K562 (cell line): ENCODE data around the gene GRB10. TPM values are rescaled to one million over a fixed set of nuclear protein-coding genes. Genes with fewer than 3 reads are reported as not detected.
"Not testable (repeated sequence)": the region's sequence is repeated elsewhere in the genome, so short reads cannot be mapped to it uniquely, and the experiment has no call there.

Experiments used
- ATAC-seq: fragments of 200-7000 bp; cut with Tn5 transposase; 3 replicates; pipeline ENCODE4 v1.9.1; 2020; ENCODE audit warnings: moderate library complexity
- BruUV-seq: library from RNA; stranded (reverse); fragments of 400-500 nt; replicated peaks from 2 replicates; lab custom pipeline; 2021; lab: Mats Ljungman, UMichigan
- CTCF ChIA-PET: fragments of 300-600 bp; formaldehyde crosslinking; extraction: SDS; loops from one replicate; lab custom pipeline; 2021; ENCODE audit warnings: low intra/inter-chr PET ratio; lab: Yijun Ruan, JAX
- POLR2A ChIA-PET: fragments of 300-600, 350-650 bp; sonication (Branson Sonifier 250); formaldehyde crosslinking; extraction: SDS; loops from one replicate; lab custom pipeline; 2021; ENCODE audit warnings: antibody characterized with exemption, inconsistent platforms; lab: Yijun Ruan, JAX
- DNase-seq, 4 experiments: peaks; one replicate each; pipeline versions ENCODE4 v3.0.0 to v3.0.0-alpha.2; 2011 to 2018; ENCODE audit warnings: low spot score in 3 of 4, mixed read lengths in 3 of 4; ENCODE audit errors: extremely low read depth in 1 of 4
- FAIRE-seq: peaks from 2 replicates; lab custom pipeline; 2011; peaks lifted over from hg19 to GRCh38; lab: Jason Lieb, UNC
- H2AFZ ChIP-seq: 2 replicates; pipeline ENCODE4 v1.6.0; 2011; ENCODE audit warnings: low read depth, low read length, control low read depth, inconsistent platforms
- H3K27ac ChIP-seq: fragments of 200-600 bp; 3 replicates; pipeline ENCODE4 v1.8.0; 2011; ENCODE audit warnings: low read depth, mild to moderate bottlenecking, control low read depth, inconsistent platforms, low read length, moderate library complexity, mixed read lengths; ENCODE audit errors: extremely low read depth
- H3K27me3 ChIP-seq, 2 experiments: fragments of 300-600 bp in 1 of 2; 2 replicates in 1 of 2; 3 replicates in 1 of 2; pipeline versions ENCODE4 v1.6.0 to v1.8.0; 2011; ENCODE audit warnings: inconsistent platforms in 2 of 2, low read length in 2 of 2, mild to moderate bottlenecking in 1 of 2, mixed read lengths in 1 of 2, moderate library complexity in 1 of 2; ENCODE audit not compliant: control insufficient read depth in 2 of 2, insufficient read depth in 2 of 2
- H3K36me3 ChIP-seq: fragments of 300-600 bp; 3 replicates; pipeline ENCODE4 v1.8.0; 2011; ENCODE audit warnings: mild to moderate bottlenecking, low read length, inconsistent platforms; ENCODE audit not compliant: control insufficient read depth, insufficient read depth
- H3K4me1 ChIP-seq, 2 experiments: fragments of 200-600 bp in 1 of 2; replicated peaks in 1 of 2; 2 replicates in 1 of 2; 3 replicates in 1 of 2; pipeline versions ENCODE4 v1.5.1 to v1.8.0; 2011; ENCODE audit warnings: inconsistent platforms in 2 of 2, low read length in 2 of 2, mild to moderate bottlenecking in 1 of 2, mixed read lengths in 1 of 2, moderate library complexity in 1 of 2; ENCODE audit not compliant: control insufficient read depth in 2 of 2, insufficient read depth in 2 of 2
- H3K4me2 ChIP-seq: 2 replicates; pipeline ENCODE4 v1.6.1; 2011; ENCODE audit warnings: low read length, control low read depth, inconsistent platforms, mixed read lengths; ENCODE audit not compliant: insufficient read depth
- H3K4me3 ChIP-seq: fragments of 200-600 bp; sonication (generic), shearing (Covaris generic); 2 replicates; pipeline ENCODE4 v1.5.1; 2016; ENCODE audit warnings: control low read depth, inconsistent platforms
- H3K79me2 ChIP-seq: fragments of 200-600 bp; 3 replicates; pipeline ENCODE4 v1.8.0; 2011; ENCODE audit warnings: low read length, inconsistent platforms; ENCODE audit not compliant: control insufficient read depth, insufficient read depth
- H3K9ac ChIP-seq, 2 experiments: 2 replicates each; pipeline versions ENCODE4 v1.6.0 to v1.6.1; 2011; ENCODE audit warnings: low read depth in 2 of 2, low read length in 2 of 2, control low read depth in 1 of 2, inconsistent platforms in 1 of 2, mild to moderate bottlenecking in 1 of 2, mixed read lengths in 1 of 2; ENCODE audit not compliant: insufficient read depth in 1 of 2
- H3K9me1 ChIP-seq: one replicate; pipeline ENCODE4 v1.6.0; 2011; ENCODE audit warnings: inconsistent platforms, mild to moderate bottlenecking, low read length, moderate library complexity; ENCODE audit not compliant: control insufficient read depth, insufficient read depth
- H3K9me3 ChIP-seq: replicated peaks from 2 replicates; pipeline ENCODE4 v1.5.1; 2011; ENCODE audit warnings: low read depth, low read length, inconsistent platforms; ENCODE audit not compliant: control insufficient read depth, insufficient read depth
- H4K20me1 ChIP-seq: replicated peaks from 2 replicates; pipeline ENCODE4 v1.6.1; 2011; ENCODE audit warnings: low read length, inconsistent platforms, mixed read lengths; ENCODE audit not compliant: control insufficient read depth, insufficient read depth
- FOXA3 ChIP-seq, 2 experiments: fragments of 450-650 bp in 1 of 2; sonication (generic) in 1 of 2; formaldehyde crosslinking; IDR thresholded peaks in 1 of 2; conservative IDR thresholded peaks in 1 of 2; 2 replicates each; pipeline versions ENCODE4 v1.4.0 to v1.8.0; 2020 to 2022; ENCODE audit warnings: mild to moderate bottlenecking in 2 of 2, missing genetic modification reagents in 1 of 2
- HDAC2 ChIP-seq: fragments of 450-650 bp; IDR thresholded peaks from 2 replicates; pipeline ENCODE4 v1.6.1; 2016; ENCODE audit warnings: mild to moderate bottlenecking
- MYBL2 ChIP-seq, 2 experiments: fragments of 450-650 bp in 1 of 2; sonication (generic) in 1 of 2; formaldehyde crosslinking in 1 of 2; IDR thresholded peaks; 2 replicates each; pipeline versions ENCODE4 v1.6.1 to v1.8.1; 2017 to 2022; ENCODE audit warnings: borderline replicate concordance in 1 of 2, inconsistent platforms in 1 of 2, low read depth in 1 of 2, mild to moderate bottlenecking in 1 of 2, missing genetic modification reagents in 1 of 2, moderate library complexity in 1 of 2
- NR2C2 ChIP-seq, 2 experiments: fragments of 200-800 bp in 1 of 2; sonication (Bioruptor generic) in 1 of 2; sonication (generic) in 1 of 2; formaldehyde crosslinking in 1 of 2; IDR thresholded peaks; 2 replicates each; pipeline versions ENCODE4 v1.6.1 to v1.8.0; 2016 to 2022; ENCODE audit warnings: mild to moderate bottlenecking in 1 of 2, missing compliant biosample characterization in 1 of 2, missing genetic modification characterization in 1 of 2, missing genetic modification reagents in 1 of 2
- RFX7 ChIP-seq: fragments of 250-450 bp; sonication (Bioruptor Pico); IDR thresholded peaks from 2 replicates; pipeline ENCODE4 v1.5.1; 2021; ENCODE audit warnings: mild to moderate bottlenecking
- STAG1 ChIP-seq: sonication (generic); formaldehyde crosslinking; IDR thresholded peaks from 2 replicates; pipeline ENCODE4 v1.5.0; 2020; ENCODE audit warnings: missing genetic modification reagents, borderline replicate concordance
- TCF15 ChIP-seq: fragments of 250-450 bp; sonication (Bioruptor Pico); IDR thresholded peaks from 2 replicates; pipeline ENCODE4 v1.8.0; 2022; ENCODE audit warnings: moderate library complexity, mild to moderate bottlenecking, inconsistent platforms
- ZNF143 ChIP-seq: sonication (generic); formaldehyde crosslinking; IDR thresholded peaks from 2 replicates; pipeline ENCODE4 v1.9.0; 2022; ENCODE audit warnings: mild to moderate bottlenecking, missing genetic modification reagents
- ZNF766 ChIP-seq: fragments of 200-800 bp; sonication (Bioruptor generic); conservative IDR thresholded peaks from 2 replicates; pipeline ENCODE4 v1.6.1; 2016; ENCODE audit warnings: missing genetic modification characterization, missing compliant biosample characterization
- WGBS: fragments of 100-300 bp; shearing (Covaris generic); methylation state at CpG from one replicate; pipeline ENCODE4 v1.1.6; 2016; ENCODE audit warnings: low coverage, mixed read lengths; ENCODE audit not compliant: insufficient coverage; ENCODE audit errors: missing lambda C conversion rate; 5-methylcytosine and 5-hydroxymethylcytosine counted together
- in situ Hi-C: fragments of 300-500 bp; cut with MboI; formaldehyde crosslinking; loops from 4 replicates; pipeline ENCODE4 v1.15.0; 2018; ENCODE audit warnings: inconsistent platforms, mixed read lengths
- intact Hi-C: fragments of 100-400 bp; cut with micrococcal nuclease; formaldehyde crosslinking; loops from 2 replicates; pipeline ENCODE4 v1.14.2; 2022
- polyA plus RNA-seq, 8 experiments: library from polyadenylated mRNA; depleted of rRNA in 4 of 8; stranded (reverse) in 5 of 8; unstranded in 3 of 8; fragments of >200 nt; fragmentation: Nextera tagmentation in 2 of 8; fragmentation: Illumina TruSeq in 1 of 8; extraction: Ambion mirVana in 2 of 8; extraction: Trizol in 1 of 8; gene quantifications; 2 replicates each; pipeline versions ENCODE4 v1.2.1 to v1.2.3, GENCODE V29; 2011 to 2014; ENCODE audit warnings: inconsistent platforms in 1 of 8, missing spikeins in 1 of 8
- total RNA-seq, 7 experiments: library from RNA; depleted of rRNA in 6 of 7; stranded (reverse); fragments of >200 nt in 6 of 7; fragmentation: Illumina TruSeq in 2 of 7; extraction: Trizol in 2 of 7; gene quantifications; 2 replicates each; pipeline versions ENCODE4 v1.2.1 to v1.2.3, GENCODE V29; 2011 to 2021; ENCODE audit warnings: low replicate concordance in 1 of 7
- TF ChIP-seq, protein P1 (sequence below): fragments of 450-650 bp; formaldehyde crosslinking; IDR thresholded peaks from 2 replicates; pipeline ENCODE4 v1.4.0; 2020; ENCODE audit warnings: mild to moderate bottlenecking

The GRB10 gene
- total and polyA plus RNA-seq, 9 of the 15 experiments (the other 6 are each of a cell fraction or from before 2014, with no cell fraction given), result 8.9 to 88.5 (median 40.7) TPM

DNA sequence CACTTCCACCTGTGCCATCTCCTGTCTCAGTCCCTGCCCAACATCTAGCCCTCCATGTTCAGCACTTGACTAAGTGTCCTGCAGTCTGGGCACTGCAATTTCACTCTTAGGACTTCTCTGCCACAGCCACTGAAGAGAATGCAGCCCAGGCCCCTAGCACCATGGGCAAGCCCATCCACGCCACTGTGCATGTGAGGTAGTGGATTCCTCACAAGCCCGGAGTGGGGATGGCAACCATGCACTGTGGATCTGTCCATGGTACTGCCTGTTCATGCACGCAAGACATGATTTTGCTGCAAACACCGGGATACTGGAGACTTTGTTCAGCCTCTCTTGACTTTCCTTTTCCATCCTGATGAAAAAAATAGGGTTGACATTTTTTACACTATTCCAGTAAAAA is 229.8 kb downstream of the GRB10 start (continued):
- TF ChIP-seq NR2C2 (CRISPR knock-in tag; IDR thresholded peaks at IDR 0.05) (0 out of 2 replicates have a peak, but pooled peaks have one; percentile 15), NR2C2 (tag; IDR thresholded peaks at IDR 0.05) (no peak), TCF15 (CRISPR knock-in tag) (no peak), RFX7 (CRISPR knock-in tag) (no peak), ZNF766 (CRISPR knock-in tag) (0 out of 2 replicates have a peak, but pooled peaks have one; percentile 52), HDAC2 (0 out of 2 replicates have a peak, but pooled peaks have one; percentile 27), ZNF143 (CRISPR knock-in tag) (no peak), STAG1 (CRISPR knock-in tag) (peak; percentile 21; the same call in 1 of the 2 replicates)
- TF ChIP-seq, protein P1, sequence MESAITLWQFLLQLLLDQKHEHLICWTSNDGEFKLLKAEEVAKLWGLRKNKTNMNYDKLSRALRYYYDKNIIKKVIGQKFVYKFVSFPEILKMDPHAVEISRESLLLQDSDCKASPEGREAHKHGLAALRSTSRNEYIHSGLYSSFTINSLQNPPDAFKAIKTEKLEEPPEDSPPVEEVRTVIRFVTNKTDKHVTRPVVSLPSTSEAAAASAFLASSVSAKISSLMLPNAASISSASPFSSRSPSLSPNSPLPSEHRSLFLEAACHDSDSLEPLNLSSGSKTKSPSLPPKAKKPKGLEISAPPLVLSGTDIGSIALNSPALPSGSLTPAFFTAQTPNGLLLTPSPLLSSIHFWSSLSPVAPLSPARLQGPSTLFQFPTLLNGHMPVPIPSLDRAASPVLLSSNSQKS (CRISPR knock-in tag), result no peak

- no peak for FAIRE-seq
- BruUV-seq, result no TSS peak
- 10% methylated on average over 4 of the region's 4 CpGs for WGBS
Measured at GRCh38 chr7:50552139-50552538, 230.6 kb downstream of the GRB10 start.

GRCh38 chr7:50545613-50546012 is 237.1 kb downstream of the GRB10 start:
- H4K20me1 ChIP-seq, intact Hi-C loops, H3K9me3 ChIP-seq, CTCF ChIA-PET, H3K27ac ChIP-seq, H3K9ac ChIP-seq, BruUV-seq, H3K4me2 ChIP-seq, in situ Hi-C loops, H3K4me3 ChIP-seq, H3K4me1 ChIP-seq, POLR2A ChIA-PET, ATAC-seq, H3K36me3 ChIP-seq, DNase-seq, H2AFZ ChIP-seq, FAIRE-seq, H3K9me1 ChIP-seq, H3K79me2 ChIP-seq: not testable (repeated sequence)
- 3% methylated on average over 4 of the region's 4 CpGs for WGBS
- H3K27me3 ChIP-seq, result peaks cover 12 to 28% of the 10 kb centered on the region in 2 experiments; a peak in 4 of 5 replicates

More at GRCh38 chr7:50552139-50552538, 230.6 kb downstream of the GRB10 start:
- Histone ChIP-seq H3K9me1 (no peaks in the 10 kb centered on the region), H3K4me1 (no peaks in the 10 kb centered on the region), H3K9me3 (no peaks in the 10 kb centered on the region), H3K4me2 (no peak overlapping the region), H3K79me2 (no peaks in the 10 kb centered on the region), H4K20me1 (peaks cover 7% of the 10 kb centered on the region; the same call in 1 of the 2 replicates), H3K9ac (no peak overlapping the region), H3K4me3 (no peak overlapping the region), H3K27ac (no peak overlapping the region), H2AFZ (no peak overlapping the region), H3K27me3 (peaks cover 22 to 43% of the 10 kb centered on the region in 2 experiments; a peak in 4 of 5 replicates), H3K36me3 (no peaks in the 10 kb centered on the region)
- in situ Hi-C loops, result no loop called here
- intact Hi-C loops, result no loop called here
- DNase-seq (no peak), ATAC-seq (no peak; the same call in 2 of the 3 replicates)
- CTCF ChIA-PET, result no interaction called here
- POLR2A ChIA-PET, result no interaction called here
- TF ChIP-seq MYBL2 (IDR thresholded peaks at IDR 0.05; ENCODE audit: low read depth), result no peak
- no peak for TF ChIP-seq MYBL2 (CRISPR knock-in tag; IDR thresholded peaks at IDR 0.05; ENCODE audit: borderline replicate concordance)
- peak in 1 of 2 experiments; percentile 65; a peak in 2 of 4 replicates for TF ChIP-seq FOXA3 (CRISPR knock-in tag; conservative IDR thresholded peaks at IDR 0.05 in 1 of 2, IDR thresholded peaks at IDR 0.05 in 1 of 2)
